RWPE2 (cell line): ENCODE measurements around the gene BTBD9.

ENCODE experiments used
- ATAC-seq: fragments of 200-7000 bp; cut with Tn5 transposase; 3 replicates; pipeline ENCODE4 v1.9.1; 2021; ENCODE audit warnings: low read depth
- DNase-seq: peaks from one replicate; pipeline ENCODE4 v3.0.0-alpha.2; 2020; ENCODE audit warnings: low spot score
- H3K27ac ChIP-seq: fragments of 450-650 bp; 2 replicates; pipeline ENCODE4 v1.5.1; 2017; ENCODE audit warnings: mild to moderate bottlenecking; ENCODE audit not compliant: poor library complexity, severe bottlenecking
- H3K27me3 ChIP-seq: fragments of 250-450 bp; sonication (Bioruptor Pico); 2 replicates; pipeline ENCODE4 v1.5.1; 2021; ENCODE audit warnings: mild to moderate bottlenecking, moderate library complexity; ENCODE audit not compliant: insufficient read depth, poor library complexity, severe bottlenecking
- H3K36me3 ChIP-seq: fragments of 250-450 bp; sonication (Bioruptor Pico); 2 replicates; pipeline ENCODE4 v1.5.1; 2020; ENCODE audit warnings: low read depth, mild to moderate bottlenecking, moderate library complexity
- H3K4me1 ChIP-seq: fragments of 250-450 bp; sonication (Bioruptor Pico); 2 replicates; pipeline ENCODE4 v1.5.1; 2021; ENCODE audit warnings: mild to moderate bottlenecking, moderate library complexity; ENCODE audit not compliant: insufficient read depth, poor library complexity, severe bottlenecking
- H3K4me3 ChIP-seq: fragments of 250-450 bp; sonication (Bioruptor Pico); 2 replicates; pipeline ENCODE4 v1.5.1; 2021; ENCODE audit warnings: mild to moderate bottlenecking, moderate library complexity; ENCODE audit not compliant: severe bottlenecking
- H3K9me3 ChIP-seq: fragments of 250-450 bp; sonication (Bioruptor Pico); 2 replicates; pipeline ENCODE4 v1.5.1; 2021; ENCODE audit warnings: mild to moderate bottlenecking, moderate library complexity; ENCODE audit not compliant: severe bottlenecking
- CTCF ChIP-seq: fragments of 450-650 bp; IDR thresholded peaks from one replicate; pipeline ENCODE4 v1.5.1; 2017; ENCODE audit warnings: mild to moderate bottlenecking, moderate library complexity; ENCODE audit not compliant: poor library complexity, severe bottlenecking

Gene BTBD9

GRCh38 chr6:38460186-38460585 lies 179.5 kb downstream of the BTBD9 start:
- no peak overlapping the region for H3K27ac ChIP-seq
- no peaks in the 10 kb centered on the region for H3K4me1 ChIP-seq
- no peaks in the 10 kb centered on the region for H3K9me3 ChIP-seq
- no peak for DNase-seq
- TF ChIP-seq CTCF, result no peak
- no peak for ATAC-seq
- H3K36me3 ChIP-seq, result no peaks in the 10 kb centered on the region; the same call in 1 of the 2 replicates
- no peaks in the 10 kb centered on the region for H3K27me3 ChIP-seq
- no peak overlapping the region for H3K4me3 ChIP-seq

- no peaks in the 10 kb centered on the region for H3K4me1 ChIP-seq
- no peak overlapping the region for H3K4me3 ChIP-seq
- ATAC-seq (0 out of 3 replicates have a peak, but pooled peaks have one; percentile 35), DNase-seq (no peak)
- TF ChIP-seq CTCF, result no peak
- H3K36me3 ChIP-seq, result no peaks in the 10 kb centered on the region; the same call in 1 of the 2 replicates
- H3K9me3 ChIP-seq, result no peaks in the 10 kb centered on the region
- H3K27ac ChIP-seq, result no peak overlapping the region
- no peaks in the 10 kb centered on the region for H3K27me3 ChIP-seq
Measured at GRCh38 chr6:38459291-38459690, 180.4 kb downstream of the BTBD9 start.

GRCh38 chr6:38453861-38454260 lies 185.9 kb downstream of the BTBD9 start:
- ATAC-seq (no peak), DNase-seq (no peak)
- H3K36me3 ChIP-seq, result no peaks in the 10 kb centered on the region; the same call in 1 of the 2 replicates
- no peak overlapping the region for H3K27ac ChIP-seq
- no peaks in the 10 kb centered on the region for H3K9me3 ChIP-seq
- H3K4me1 ChIP-seq, result no peaks in the 10 kb centered on the region
- TF ChIP-seq CTCF, result no peak
- no peak overlapping the region for H3K4me3 ChIP-seq
- no peaks in the 10 kb centered on the region for H3K27me3 ChIP-seq

- no peaks in the 10 kb centered on the region for H3K9me3 ChIP-seq
- H3K4me3 ChIP-seq, result no peak overlapping the region
- TF ChIP-seq CTCF, result no peak
- no peaks in the 10 kb centered on the region for H3K27me3 ChIP-seq
- H3K27ac ChIP-seq, result no peak overlapping the region
- DNase-seq (no peak), ATAC-seq (no peak)
- H3K4me1 ChIP-seq, result no peaks in the 10 kb centered on the region
- no peaks in the 10 kb centered on the region; the same call in 1 of the 2 replicates for H3K36me3 ChIP-seq
Measured at GRCh38 chr6:38452816-38453660, 186.7 kb downstream of the BTBD9 start.

- H3K4me1 ChIP-seq, result no peaks in the 10 kb centered on the region
- H3K4me3 ChIP-seq, result no peak overlapping the region
- H3K36me3 ChIP-seq, result no peaks in the 10 kb centered on the region
- no peak for DNase-seq
- TF ChIP-seq CTCF, result no peak
- H3K9me3 ChIP-seq, result no peaks in the 10 kb centered on the region
- no peaks in the 10 kb centered on the region for H3K27me3 ChIP-seq
- ATAC-seq, result no peak
- H3K27ac ChIP-seq, result no peak overlapping the region
Measured at GRCh38 chr6:38450717-38451116, 189.0 kb downstream of the BTBD9 start.
